LNCAP (cell line): ENCODE data around the gene MBNL2.

Experiments used
- TF ChIP-seq, protein P1 (sequence below): fragments of 450-650 bp; IDR thresholded peaks from 2 replicates; pipeline ENCODE4 v1.5.1; 2017; ENCODE audit warnings: mild to moderate bottlenecking

The MBNL2 gene

DNA sequence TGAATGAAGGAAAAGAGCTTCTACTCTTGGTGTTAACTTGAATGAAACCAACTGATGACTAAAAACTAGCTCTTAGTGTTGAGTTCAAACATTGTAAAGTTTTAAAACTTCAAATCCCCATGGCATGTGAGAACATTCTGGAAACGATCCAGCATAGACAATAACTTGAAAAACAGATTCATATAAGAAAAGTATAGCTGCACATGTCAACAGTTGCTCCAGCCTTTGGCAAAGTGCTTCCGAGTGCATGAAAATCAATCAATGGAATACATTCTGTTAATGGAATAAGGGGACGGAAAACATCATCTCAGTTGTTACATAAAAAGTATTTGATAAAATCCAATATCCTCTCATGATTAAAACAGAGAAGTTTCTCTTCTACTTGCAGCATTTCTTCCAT lies 89.8 kb downstream of the MBNL2 start:
- TF ChIP-seq, protein P1, sequence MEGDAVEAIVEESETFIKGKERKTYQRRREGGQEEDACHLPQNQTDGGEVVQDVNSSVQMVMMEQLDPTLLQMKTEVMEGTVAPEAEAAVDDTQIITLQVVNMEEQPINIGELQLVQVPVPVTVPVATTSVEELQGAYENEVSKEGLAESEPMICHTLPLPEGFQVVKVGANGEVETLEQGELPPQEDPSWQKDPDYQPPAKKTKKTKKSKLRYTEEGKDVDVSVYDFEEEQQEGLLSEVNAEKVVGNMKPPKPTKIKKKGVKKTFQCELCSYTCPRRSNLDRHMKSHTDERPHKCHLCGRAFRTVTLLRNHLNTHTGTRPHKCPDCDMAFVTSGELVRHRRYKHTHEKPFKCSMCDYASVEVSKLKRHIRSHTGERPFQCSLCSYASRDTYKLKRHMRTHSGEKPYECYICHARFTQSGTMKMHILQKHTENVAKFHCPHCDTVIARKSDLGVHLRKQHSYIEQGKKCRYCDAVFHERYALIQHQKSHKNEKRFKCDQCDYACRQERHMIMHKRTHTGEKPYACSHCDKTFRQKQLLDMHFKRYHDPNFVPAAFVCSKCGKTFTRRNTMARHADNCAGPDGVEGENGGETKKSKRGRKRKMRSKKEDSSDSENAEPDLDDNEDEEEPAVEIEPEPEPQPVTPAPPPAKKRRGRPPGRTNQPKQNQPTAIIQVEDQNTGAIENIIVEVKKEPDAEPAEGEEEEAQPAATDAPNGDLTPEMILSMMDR: no peak

DNA sequence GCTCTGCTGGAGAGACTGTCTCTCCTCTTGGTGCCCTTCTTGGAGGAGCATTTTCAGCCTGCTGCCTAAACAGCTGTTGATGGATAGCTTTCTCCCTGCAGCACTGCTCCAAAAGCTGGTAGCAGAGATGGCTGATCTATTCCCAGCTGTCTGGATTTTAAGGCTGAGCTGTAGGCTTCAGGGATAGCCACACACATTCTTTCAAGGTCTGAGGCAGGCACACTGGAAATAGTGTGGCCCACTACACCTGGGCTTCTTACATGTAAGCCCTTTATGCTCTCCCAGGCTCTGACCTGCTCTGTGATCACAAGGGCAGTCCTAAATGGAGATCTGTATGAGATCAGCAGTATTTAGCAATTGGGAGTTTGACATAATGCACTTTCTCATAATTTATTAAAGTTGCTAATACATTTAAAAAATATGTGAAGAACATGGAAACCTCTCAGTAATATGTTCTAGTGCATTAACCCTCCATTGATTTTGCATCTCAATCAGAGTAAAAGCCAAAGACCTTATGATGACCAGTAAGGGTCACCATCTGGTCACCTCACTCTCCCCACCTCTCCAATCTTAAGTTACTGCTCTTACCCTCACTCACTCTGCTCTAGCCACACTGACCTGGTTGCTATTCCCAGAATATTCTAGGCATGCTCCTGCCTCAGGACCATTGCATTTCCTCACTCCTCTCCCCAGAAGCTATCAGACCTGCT lies 91.6 kb downstream of the MBNL2 start:
- TF ChIP-seq, protein P1: no peak

DNA sequence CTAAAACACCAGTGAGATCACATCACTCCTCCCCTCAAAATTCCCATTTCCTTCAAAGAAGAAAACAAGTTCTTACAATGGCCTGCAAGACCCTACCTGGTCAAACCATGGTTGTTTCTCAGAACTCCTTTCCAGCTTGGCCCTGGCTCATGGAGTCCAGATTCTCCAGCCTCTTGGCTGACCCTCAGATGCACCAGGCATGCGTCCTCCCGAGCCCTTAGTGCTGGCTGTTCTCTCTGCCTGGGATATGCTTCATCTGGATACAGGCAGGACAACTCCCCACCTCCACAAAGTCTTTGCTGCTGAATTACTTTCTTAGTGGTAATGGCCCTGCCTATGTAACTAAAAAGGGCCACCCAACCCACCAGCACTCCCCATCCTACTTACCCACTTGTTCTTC lies 94.3 kb downstream of the MBNL2 start:
- TF ChIP-seq, protein P1: no peak

DNA sequence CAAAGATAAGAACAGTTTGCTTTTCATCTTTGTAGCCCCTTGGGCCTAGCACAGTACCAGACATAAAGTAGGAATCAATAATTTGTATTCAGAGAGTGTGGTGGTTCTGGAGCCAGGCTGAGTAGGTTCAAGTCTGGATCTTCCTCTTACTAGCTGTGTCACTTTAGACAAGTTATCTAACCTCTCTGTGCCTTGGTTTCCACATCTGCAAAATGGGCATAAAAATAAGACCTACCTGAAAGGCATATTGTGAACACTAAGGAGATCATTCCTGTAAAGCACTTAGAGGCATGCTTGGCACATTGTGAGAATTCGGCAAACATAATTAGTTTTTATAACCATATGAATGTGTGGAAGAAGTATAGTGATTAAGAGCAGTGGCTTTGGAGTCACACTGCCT lies 95.8 kb downstream of the MBNL2 start:
- TF ChIP-seq, protein P1: no peak

DNA sequence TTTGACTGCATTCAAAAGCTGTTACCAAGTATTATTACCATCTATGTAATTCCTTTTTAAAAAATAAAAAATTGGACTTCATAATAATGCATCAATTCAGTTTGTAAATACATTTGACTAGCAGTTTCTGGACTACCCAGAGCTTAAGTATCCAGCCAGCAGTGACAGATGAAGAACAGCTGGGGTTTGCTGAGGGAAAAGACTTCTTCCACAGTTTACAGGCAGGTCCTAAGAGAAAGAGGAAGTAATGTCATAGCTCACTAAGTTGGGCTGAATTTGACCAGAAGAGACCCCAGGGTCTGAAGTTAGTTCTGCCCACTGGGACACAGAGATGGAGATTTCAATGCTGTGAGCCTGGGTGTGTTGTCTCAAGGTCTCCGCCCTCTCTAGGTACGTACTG lies 96.4 kb downstream of the MBNL2 start:
- TF ChIP-seq, protein P1: no peak

DNA sequence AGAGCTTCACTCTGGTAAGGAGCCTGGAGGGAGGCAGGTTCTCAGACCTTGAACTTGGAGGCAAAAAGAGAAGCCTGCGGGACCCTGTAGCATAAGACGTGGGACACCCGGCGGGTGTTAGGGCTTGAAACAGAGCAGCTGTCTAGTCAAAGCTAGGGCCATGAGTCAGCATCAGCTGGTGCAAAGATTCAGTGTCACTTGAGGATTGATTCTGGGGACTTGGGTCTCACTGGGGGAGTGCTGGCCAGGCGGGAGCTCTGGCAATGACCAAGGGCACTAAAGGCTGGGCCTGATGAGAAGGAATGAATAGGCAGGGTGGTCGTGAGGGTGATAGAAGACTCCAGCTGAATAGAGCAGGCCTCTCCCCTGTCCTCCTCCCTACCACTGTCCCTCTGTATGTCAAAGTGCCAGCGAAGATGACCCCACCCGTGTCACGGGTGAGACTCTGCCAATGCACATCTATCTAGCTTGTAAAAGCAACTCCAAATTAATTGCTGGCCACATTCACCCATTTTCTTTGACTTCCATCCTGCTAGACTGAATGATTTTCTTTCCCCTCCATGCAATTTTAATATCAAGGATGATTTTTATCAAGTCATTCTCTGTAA lies 97.1 kb downstream of the MBNL2 start:
- TF ChIP-seq, protein P1: no peak

DNA sequence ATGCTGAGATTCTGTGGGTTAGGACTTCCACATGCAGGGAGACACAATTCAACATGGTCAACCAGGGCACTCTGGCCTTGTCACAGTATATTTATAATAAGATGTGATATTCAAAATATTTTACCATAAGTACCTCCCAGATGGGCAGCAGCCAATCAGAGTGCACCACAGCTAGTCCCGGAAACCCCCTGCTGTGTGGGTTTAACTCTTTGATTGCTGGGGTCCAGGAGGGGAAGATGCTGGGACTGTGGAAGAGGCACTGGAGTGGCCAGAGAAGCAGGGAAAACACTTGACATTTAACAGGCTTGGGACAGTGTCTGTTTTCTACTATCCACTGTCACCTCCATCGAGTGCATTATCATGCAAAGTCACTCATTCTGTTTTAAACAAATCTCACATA lies 99.0 kb downstream of the MBNL2 start:
- TF ChIP-seq, protein P1: no peak
